ENCODE measurements around the gene GPR4. TPM values are rescaled to one million over a fixed set of nuclear protein-coding genes. Genes with fewer than 3 reads are reported as not detected.

Gene GPR4
- total and polyA plus RNA-seq, 2 of the 4 experiments (the other 2 are of a cell fraction) = 0.02 TPM; not detected in 1

GRCh38 chr19:45608948-45609347 lies 6.9 kb upstream of the GPR4 start:
- Histone ChIP-seq H3K56ac (ENCODE audit: extremely low read depth, insufficient read depth, low read length) (no peak overlapping the region), H2AK5ac (ENCODE audit: low read depth, low read length) (no peak overlapping the region), H3K9ac (ENCODE audit: low read depth, low read length) (no peak overlapping the region), H4K8ac (ENCODE audit: low read depth in 2 of 2, low read length in 2 of 2) (no peak overlapping the region), H2BK120ac (ENCODE audit: low read depth, low read length) (no peak overlapping the region), H4K20me1 (ENCODE audit: insufficient read depth, low read length) (no peaks in the 10 kb centered on the region), H2AFZ (replicated peaks; ENCODE audit: low read length, poor library complexity) (no peak overlapping the region), H2BK20ac (ENCODE audit: low read depth, low read length) (no peak overlapping the region), H3K9me1 (ENCODE audit: insufficient read depth, low read length) (peaks cover 5% of the 10 kb centered on the region; the same call in 1 of the 2 replicates), H3K4me2 (ENCODE audit: low read depth, low read length) (no peak overlapping the region), H3K79me1 (ENCODE audit: low read depth in 1 of 2, low read length in 2 of 2) (peaks cover 0 to 7% of the 10 kb centered on the region in 2 experiments; a peak in 1 of 4 replicates), H3K27ac (ENCODE audit: insufficient read depth, low read length) (no peak overlapping the region), H3K4me1 (ENCODE audit: control insufficient read depth, insufficient read depth, low read length) (peaks cover 7% of the 10 kb centered on the region), H4K5ac (ENCODE audit: low read depth, low read length) (no peak overlapping the region), H3K23ac (ENCODE audit: low read depth, low read length) (no peak overlapping the region), H3K36me3 (ENCODE audit: control insufficient read depth, insufficient read depth, low read length) (peaks cover 26% of the 10 kb centered on the region), H3K27me3 (ENCODE audit: control insufficient read depth, insufficient read depth, low read length) (no peaks in the 10 kb centered on the region), H3K4ac (ENCODE audit: low read depth, low read length) (no peak overlapping the region), H3K18ac (ENCODE audit: low read depth, low read length) (no peak overlapping the region), H2BK15ac (ENCODE audit: low read depth, low read length) (no peak overlapping the region), H3K9me3 (ENCODE audit: control insufficient read depth, insufficient read depth, low read length) (no peaks in the 10 kb centered on the region; the same call in 1 of the 2 replicates), H4K91ac (ENCODE audit: insufficient read depth, low read depth, low read length) (no peak overlapping the region), H2AK9ac (replicated peaks; ENCODE audit: low read depth, low read length, poor library complexity) (no peak overlapping the region), H3K4me3 (ENCODE audit: insufficient read depth, low read depth, low read length) (no peak overlapping the region), H3K14ac (replicated peaks; ENCODE audit: low read depth, low read length) (no peak overlapping the region), H2BK5ac (ENCODE audit: low read depth, low read length, poor library complexity, severe bottlenecking) (no peak overlapping the region)
- in situ Hi-C loops (cut with MboI; ENCODE audit: low sequenced_read_pairs) = no loop called here
- DNase-seq = no peak
- ChIA-PET CTCF (no interaction called here), POLR2A (ENCODE audit: unreplicated experiment) (no interaction called here)
- TF ChIP-seq, protein P1, sequence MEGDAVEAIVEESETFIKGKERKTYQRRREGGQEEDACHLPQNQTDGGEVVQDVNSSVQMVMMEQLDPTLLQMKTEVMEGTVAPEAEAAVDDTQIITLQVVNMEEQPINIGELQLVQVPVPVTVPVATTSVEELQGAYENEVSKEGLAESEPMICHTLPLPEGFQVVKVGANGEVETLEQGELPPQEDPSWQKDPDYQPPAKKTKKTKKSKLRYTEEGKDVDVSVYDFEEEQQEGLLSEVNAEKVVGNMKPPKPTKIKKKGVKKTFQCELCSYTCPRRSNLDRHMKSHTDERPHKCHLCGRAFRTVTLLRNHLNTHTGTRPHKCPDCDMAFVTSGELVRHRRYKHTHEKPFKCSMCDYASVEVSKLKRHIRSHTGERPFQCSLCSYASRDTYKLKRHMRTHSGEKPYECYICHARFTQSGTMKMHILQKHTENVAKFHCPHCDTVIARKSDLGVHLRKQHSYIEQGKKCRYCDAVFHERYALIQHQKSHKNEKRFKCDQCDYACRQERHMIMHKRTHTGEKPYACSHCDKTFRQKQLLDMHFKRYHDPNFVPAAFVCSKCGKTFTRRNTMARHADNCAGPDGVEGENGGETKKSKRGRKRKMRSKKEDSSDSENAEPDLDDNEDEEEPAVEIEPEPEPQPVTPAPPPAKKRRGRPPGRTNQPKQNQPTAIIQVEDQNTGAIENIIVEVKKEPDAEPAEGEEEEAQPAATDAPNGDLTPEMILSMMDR (conservative IDR thresholded peaks at IDR 0.05; ENCODE audit: low read depth, low read length) = no peak
- dilution Hi-C loops (cut with HindIII; ENCODE audit: low sequenced_read_pairs, unreplicated experiment) = no loop called here
- intact Hi-C loops (cut with micrococcal nuclease) = no loop called here
- no peak for ATAC-seq (ENCODE audit: low read depth)
- WGBS, 2 experiments (ENCODE audit: extremely low coverage in 2 of 2, insufficient read length in 1 of 2) = 100% methylated on average over 2 of the region's 6 CpGs; no CpG with 5 or more reads in 1 of the 2 experiments
- no TSS peak for BruUV-seq (replicated peaks)
